HG02571 (cell line): ENCODE results near the gene PRM1.

Experiments
- ATAC-seq: cut with Tn5 transposase; IDR thresholded peaks from one replicate; pipeline ENCODE4 v1.9.1; 2021; ENCODE audit warnings: mild to moderate bottlenecking, moderate library complexity; ENCODE audit not compliant: unreplicated experiment

Gene PRM1

GRCh38 chr16:11280616-11281522 is at the start of gene PRM1:
PRM1 (minus strand) TSS chr16:11281330; CDS start chr16:11281238, 92 bp downstream.
- no peak for ATAC-seq

GRCh38 chr16:11330526-11331237 is 49.6 kb upstream of the PRM1 start:
- ATAC-seq = no peak

DNA sequence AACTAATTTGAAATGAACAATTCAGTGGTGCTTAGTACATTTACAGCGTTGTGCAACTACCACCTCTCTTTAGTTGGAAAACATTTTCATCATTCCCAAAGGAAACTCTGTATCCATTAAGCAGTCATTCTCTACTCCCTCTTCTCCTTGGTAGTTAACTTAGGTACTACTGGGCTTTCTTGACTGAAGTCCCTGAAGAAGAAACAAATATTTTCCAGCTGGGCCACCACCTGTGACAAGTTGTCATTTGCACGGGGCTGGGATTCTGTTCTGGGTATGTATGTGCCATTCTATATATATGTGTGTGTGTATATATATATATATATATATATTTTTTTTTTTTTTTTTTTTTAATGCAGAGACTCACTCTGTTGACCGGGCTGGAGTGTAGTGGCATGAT is 48.8 kb upstream of the PRM1 start:
- no peak for ATAC-seq

GRCh38 chr16:11329071-11329491 is 48.0 kb upstream of the PRM1 start:
- no peak for ATAC-seq

- ATAC-seq = peak; percentile 68
These were observed 47.3 kb upstream of the PRM1 start for GRCh38 chr16:11328172-11329070.

- peak; percentile 47 for ATAC-seq
These were observed 46.4 kb upstream of the PRM1 start for GRCh38 chr16:11327277-11328171.

DNA sequence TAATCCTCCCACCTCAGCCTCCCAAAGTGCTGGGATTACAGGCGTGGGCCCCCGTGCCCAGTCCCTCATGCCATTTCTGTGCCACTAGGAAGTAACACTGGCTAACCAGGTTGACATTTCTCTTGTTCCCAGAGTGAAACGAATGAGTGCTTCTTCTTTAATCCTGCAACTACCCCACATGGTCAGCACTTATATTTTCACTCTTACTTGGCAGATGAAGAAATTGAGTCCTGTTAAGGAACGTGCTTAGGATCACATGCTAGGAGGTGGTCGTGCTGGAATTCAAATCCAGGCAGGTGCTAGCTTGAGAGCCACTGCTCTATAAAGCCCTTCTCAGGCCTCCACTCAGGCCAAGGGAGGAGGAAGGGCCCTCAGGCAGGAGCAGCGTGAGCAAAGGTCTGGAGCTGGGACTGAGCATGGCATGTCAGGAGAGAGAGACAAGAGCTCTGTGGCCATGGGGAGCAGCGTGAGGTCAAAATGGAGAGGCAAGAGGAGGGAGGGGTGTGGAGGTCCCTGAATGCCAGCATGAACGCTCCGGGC is 45.7 kb upstream of the PRM1 start:
- ATAC-seq = no peak

DNA sequence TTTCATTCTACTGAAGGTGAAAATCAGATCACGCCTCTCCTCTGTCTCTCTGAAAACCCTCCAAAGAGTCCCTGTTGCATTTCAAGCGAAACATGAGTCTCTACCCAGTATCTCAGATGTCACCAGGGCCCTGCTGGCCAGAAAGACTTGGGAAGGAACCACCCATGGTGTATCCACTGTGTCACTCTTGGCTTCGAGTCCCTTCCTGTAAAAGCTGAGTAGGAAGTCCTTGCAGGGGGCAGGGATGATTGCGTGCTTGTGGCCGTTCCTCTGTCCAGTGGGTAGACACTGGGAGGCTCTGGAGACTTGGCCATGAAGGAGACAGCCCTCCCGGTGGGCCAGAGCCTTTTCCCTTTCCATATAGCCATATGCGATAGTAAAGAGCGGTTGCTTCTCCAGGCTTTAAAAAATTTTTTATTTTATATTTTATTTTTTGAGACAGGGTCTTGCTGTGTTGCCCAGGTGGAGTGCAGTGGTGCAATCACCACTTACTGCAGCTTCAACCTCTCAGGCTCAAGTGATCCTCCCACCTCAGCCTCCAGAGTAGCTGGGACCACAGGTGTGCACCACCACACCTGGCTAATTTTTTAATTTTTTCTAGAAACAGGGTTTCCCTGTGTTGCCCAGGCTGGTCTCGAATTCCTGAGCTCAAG is 45.1 kb upstream of the PRM1 start:
- no peak for ATAC-seq

DNA sequence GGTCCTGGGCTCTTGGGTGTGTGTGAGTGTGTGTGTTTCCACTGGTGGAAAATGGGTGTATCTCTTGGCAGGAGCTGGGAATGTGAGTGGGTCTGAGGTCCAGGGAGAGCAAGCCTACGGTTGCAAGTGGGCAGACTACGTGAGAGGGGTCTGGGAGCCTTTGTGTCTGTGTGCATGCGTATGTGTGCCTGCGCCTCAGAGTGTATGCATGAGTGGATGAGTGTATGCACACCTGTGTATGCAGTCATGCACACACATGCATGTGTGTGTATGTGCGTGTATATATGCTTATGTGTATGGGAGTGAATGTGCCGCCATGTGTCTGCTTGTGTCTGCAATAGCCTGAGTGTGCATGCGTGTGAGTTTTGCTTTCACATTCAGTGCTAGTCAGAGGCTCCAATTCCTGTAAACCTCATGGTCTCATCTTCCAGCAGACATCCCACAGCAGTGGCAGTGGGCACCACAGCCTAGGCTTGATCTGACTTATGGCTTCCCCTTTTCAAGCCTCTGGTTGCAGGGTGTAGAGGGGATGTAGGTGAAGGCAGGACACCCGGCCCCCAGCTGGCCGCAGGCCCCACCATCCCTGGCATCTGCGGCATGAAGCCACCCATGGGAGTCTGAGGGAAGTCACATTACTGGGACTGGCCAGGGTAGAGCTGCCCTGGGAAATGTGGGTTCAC is 44.4 kb upstream of the PRM1 start:
- no peak for ATAC-seq

DNA sequence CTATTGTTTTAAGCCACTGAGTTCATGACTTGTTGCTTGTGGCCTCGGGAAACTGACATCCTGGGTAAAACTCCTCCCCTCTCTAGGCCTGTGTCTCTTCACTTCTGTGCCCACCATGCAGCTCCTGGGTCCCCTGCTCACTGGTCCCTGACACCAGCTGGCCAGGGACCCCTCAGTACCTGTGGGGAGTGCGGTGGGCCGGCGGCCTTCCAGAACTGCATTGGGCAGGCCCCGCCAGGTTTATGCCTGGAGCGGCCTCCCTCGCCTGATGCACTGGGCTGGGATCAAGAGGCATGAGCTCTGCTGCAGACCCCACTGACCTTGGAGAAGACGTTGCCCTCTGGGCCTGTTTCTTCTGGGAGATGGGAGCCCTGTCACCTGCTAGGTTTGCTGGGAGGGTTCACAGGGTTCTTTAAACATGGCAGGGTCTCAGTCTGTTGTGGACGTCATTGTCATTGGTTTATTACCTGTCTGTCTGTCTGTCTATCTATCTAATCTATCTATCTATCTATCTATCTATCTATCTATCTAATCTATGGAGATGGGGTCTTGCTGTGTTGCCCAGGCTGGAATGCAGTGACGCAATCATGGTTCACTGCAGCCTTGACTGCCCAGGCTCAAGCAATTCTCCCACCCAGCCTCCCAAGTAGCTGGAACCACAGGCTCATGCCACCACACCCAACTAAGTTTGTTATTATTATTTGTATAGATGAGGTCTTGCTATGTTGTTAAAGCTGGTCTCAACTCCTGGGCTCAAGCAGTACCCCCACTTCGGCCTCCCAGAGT is 42.6 kb upstream of the PRM1 start:
- no peak for ATAC-seq

DNA sequence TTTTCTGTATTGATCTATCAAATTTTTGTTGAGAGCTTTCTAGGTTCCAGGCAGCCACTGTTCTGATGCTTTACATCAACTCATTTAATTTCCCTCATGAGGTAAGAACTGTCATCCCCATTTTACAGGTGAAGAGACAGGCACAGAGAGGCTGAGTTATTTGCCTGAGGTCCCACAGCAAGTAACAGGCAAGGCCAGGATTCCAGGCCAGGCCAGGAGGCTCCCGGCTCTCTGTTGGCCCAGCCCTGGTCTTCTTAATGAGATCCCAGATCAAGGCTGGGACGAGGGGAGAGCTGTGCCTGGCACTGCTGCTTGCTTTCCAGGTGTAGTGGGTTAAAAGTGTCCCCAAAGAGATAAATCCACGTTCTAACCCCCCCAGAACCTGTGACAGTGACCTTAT is 41.7 kb upstream of the PRM1 start:
- no peak for ATAC-seq

DNA sequence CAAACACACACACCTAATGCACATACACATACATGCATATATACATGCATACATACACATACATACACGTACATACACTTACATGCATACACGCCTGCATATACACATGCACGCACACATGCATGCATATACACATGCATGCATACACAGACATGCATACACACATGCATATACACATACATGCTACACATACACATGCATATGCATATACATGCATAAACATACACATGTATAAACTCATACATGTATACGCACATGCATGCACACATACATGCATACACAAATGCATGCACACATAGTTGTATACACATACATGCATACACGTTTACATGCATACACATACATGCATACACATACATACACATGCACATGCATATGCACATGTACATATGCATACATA is 40.5 kb upstream of the PRM1 start:
- no peak for ATAC-seq

- ATAC-seq = no peak
These were observed 39.0 kb upstream of the PRM1 start for GRCh38 chr16:11320170-11320569.

- no peak for ATAC-seq
These were observed 38.5 kb upstream of the PRM1 start for GRCh38 chr16:11319529-11320146.

DNA sequence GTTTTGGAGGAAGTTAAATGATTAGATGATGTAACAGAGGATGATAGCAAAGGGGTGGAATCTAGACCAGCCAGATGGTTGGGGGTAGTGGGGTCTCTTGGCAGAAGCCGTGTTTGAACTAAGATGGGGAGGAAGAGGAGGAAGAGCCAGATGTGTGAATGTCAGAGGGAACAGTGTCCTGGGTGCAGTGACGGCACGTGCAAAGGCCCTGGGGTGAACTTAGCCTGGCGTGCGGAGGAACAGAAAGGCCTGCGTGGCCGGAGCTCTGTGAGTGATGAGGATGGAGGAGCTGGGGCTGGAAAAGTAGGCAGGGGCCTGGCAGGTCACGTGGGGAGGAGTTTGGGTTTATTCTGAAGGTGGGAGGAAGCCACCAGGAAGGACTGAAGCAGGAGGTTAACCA is 37.7 kb upstream of the PRM1 start:
- no peak for ATAC-seq

- no peak for ATAC-seq
These were observed 35.3 kb upstream of the PRM1 start for GRCh38 chr16:11316331-11317015.

DNA sequence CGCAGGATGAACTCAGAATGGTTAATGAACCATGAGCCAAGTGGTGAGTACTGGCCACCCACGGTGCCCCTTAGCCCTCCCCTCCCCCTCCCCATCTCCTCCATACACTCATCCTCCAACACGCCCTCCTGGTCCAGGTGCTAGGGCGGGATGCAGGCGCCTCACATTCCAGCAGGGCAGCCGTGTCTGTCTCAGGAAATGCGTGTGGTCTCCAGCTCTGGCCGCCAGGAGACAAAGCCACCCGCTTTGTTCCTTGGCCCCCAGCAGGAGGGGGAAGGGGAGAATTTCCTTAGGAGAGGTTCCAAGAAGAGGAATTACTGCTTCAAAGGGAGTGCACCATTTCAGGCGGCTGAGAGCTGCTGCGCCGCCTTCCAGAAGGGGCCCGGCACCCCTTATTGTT is 34.4 kb upstream of the PRM1 start:
- ATAC-seq = no peak
